CD4-positive, alpha-beta T cell treated with Interleukin-12 subunit alpha and Interleukin-12 subunit beta, for 1 hour (primary cell): ENCODE results near the gene STAC2.

Experiments used
- DNase-seq: peaks from one replicate; pipeline ENCODE4 v3.0.0-alpha.2; 2020

STAC2 gene

DNA sequence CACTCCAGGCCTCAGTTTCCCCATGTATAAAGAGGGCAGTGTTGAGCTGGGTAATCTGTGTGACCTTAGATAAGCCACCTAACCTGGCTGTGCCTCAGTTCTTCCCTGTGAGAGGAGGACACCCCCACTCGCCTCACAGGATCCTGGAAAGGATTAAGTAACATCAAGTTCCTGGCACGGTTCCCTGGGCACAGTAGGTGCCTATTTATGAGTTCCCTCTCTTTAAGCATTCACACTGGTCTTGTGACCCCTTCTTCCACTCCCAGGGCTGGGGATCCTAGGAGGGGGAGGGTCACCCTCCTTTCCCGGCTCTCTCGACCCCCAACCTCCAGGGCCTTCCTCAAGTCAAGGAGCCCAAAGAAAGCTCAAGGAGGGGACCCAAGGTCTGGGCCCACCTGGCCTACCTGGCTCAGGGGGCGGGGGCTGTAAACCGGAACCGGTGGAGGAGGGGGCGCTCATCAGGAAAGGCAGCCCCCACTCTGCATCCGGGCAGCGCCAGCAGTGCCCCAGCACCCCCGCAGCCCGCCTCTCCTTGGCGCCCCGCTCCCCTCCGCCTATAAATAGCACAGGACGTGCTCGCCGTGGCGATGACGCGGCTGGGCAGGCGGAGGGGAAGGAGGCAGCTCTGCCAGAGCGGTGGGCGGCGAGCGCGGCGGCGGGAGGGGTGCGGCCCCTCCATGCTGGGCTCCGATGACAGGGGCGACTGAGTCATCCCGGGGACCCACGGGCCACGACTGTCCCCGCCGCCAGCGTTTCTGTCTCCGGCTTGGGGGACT lies 16.2 kb downstream of the STAC2 start:
- peak; percentile 76 for DNase-seq

DNA sequence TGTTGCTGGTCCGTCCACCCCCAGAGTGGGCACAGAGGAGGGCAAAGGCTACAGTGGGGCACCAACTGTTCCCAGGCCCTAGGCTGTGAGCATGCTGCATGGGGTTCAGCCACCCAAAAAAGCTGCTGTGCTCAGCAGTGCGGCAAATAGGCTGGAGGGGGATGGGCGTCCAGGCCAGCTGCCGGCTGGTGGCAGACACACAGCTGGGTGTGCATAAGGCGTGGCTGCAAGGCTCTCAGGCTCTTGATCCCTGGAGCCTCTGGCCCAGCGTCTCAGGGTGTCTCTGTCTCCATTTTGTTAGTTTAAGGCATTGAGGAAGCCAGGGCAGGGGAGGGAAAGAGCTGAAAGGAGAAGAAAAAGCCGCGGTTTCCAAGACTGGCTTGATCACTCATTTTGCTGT lies 16.9 kb downstream of the STAC2 start:
- DNase-seq, result no peak

DNA sequence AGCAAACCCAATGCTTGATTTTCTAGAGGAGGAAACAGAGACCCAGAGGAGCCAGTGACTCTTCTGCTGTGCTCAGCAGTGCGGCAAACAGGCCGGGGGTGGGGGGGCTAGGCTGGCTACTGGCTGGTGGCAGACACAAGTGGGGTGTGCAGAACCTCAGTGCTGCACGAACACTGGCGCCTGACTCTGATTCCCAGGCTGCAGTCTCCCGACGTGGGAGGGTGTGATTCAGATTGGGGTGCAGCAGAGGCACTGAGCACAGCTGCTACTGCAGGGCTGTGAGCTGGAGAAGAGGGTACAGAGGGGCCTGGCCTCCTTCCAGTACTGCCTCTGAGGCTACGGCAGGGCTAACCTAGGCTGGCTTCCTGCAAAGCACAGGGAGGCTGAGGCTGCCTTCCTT lies 17.6 kb downstream of the STAC2 start:
- no peak for DNase-seq

- no peak for DNase-seq
Measured at GRCh38 chr17:39205112-39205526, 20.6 kb downstream of the STAC2 start.

GRCh38 chr17:39204245-39204644 lies 21.5 kb downstream of the STAC2 start:
- no peak for DNase-seq

- DNase-seq, result no peak
Measured at GRCh38 chr17:39200957-39201510, 24.7 kb downstream of the STAC2 start.

DNA sequence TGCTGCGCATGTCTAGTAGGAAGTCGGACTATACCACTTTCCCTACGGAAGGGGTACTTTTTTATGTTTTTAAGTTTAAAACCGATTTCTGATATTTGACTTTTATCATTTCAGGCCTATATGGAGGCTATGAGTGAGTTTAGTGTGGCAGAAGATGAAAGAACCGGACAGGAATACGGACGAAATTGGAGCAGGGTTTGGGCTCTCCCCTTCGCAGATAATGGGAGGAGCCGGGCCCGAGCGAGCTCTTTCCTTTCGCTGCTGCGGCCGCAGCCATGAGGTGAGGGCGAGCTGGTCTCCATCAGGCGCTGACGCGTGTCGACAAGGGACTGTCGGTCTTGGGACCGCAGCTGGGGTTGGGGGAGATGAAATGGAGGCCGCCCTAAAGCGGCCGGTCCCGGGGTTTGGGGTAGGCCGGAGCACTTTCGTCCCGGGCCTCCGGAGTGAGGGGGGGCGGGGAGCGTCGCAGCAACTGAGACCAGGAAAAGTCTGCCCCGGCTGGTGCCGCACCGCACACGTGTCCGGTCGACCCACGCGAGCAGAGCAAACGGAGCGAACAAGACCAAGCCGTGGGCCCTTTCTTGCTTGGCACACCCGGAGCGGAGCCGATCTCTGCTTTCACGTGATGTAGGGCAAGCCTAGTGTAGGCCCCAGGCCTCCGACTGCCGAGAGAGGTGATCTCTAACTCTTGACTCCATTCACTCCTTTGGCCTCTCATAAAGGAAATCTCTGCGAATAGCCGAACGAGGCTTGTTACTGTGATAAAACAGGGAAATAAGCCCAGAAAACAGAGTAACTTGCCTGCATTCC lies 25.5 kb downstream of the STAC2 start, which contains the start of gene RPL19:
Gene RPL19 (plus strand): TSS at position 214 of the 810 bp plus-strand sequence. CDS start 62 bp downstream, at position 276.
- no peak for DNase-seq

- DNase-seq, result peak; percentile 92
Measured at GRCh38 chr17:39199820-39200069, 26.0 kb downstream of the STAC2 start.

- no peak for DNase-seq
Measured at GRCh38 chr17:39198186-39198566, 27.6 kb downstream of the STAC2 start.

- peak; percentile 70 for DNase-seq
Measured at GRCh38 chr17:39197380-39198185, 28.2 kb downstream of the STAC2 start, which contains the start of gene CACNB1. Gene CACNB1, minus strand, starts transcription at chr17:39197669. Its CDS starts 174 bp downstream, at chr17:39197495.

DNA sequence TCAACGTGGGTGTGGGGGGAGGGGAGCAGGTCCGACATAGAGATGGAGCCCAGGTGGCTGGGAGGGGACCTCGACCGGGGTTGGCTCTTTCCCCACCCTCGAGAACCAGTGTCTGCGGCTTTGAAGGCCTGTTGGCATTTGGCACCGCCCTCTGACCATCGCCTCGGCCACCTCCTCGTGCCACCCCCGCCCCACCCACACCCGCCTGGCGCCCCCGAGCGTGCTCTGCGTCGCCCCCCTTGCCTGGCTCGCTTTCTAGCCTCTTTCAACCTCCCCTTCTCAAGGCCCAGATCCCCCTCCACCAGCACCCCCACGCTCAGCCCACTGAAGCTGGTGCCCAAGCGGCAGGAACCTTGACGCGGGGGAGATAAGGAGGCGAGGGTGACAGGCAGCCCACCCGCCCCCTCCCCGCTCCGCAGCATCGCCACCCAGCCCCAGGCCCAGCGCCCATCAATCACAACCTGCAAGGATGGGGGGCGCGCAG lies 28.9 kb downstream of the STAC2 start:
- DNase-seq, result peak; percentile 21

DNA sequence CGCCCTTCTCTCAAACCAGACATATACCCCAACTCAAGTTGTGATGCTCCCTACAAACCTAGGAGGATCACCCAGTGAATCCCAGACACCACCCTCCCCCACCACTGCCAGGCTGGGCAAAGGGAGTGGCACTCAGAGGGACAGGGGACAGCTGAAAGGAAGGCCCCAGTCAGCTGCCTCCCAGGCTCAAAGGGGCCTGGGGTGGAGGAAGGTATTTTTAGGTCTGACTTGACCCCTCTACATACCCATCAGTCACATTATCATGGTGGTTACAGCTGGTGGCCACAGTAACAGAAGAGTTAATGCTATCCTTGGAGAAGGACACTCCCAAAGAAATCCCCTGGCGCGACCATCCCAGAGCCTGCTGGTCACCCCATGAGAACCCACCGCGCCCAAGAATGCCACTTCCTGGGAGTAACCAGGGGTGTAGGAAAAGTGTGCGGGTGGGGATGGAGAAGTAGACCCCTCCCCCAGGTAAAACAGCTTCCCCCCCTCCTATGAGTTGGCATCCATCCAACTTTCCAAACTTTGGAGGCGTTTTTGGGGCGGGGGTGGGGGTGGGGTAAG lies 29.4 kb downstream of the STAC2 start:
- DNase-seq, result no peak

GRCh38 chr17:39195568-39196160 lies 30.1 kb downstream of the STAC2 start:
- peak; percentile 45 for DNase-seq

DNA sequence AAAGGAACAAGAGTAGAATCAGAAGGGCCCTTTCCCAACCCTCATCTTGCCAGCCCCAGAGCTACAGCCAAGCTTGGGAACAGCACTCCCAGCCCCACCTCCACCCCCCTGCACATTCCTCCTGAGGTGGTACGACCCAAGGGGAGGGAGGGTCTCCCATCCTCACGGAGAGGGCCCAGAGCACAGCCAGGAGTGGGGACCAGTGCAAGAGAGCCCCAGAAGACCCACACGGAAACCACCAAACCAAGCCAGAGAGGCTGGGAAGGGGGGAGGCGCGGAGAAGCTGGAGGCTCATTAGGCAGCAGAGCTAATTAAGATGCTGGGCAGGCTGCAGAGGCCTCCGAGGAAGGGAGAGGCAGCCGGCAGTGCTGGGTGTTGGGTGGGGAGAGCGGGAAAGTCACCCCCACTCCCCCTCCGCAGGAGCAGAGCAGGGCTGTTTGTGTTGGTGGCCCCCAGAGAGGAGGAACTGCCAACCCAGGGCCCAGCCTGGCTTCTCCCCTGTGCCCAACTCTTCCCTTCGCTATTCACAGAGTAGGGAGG lies 30.7 kb downstream of the STAC2 start:
- DNase-seq, result no peak

- no peak for DNase-seq
Measured at GRCh38 chr17:39194089-39194984, 31.4 kb downstream of the STAC2 start.

DNA sequence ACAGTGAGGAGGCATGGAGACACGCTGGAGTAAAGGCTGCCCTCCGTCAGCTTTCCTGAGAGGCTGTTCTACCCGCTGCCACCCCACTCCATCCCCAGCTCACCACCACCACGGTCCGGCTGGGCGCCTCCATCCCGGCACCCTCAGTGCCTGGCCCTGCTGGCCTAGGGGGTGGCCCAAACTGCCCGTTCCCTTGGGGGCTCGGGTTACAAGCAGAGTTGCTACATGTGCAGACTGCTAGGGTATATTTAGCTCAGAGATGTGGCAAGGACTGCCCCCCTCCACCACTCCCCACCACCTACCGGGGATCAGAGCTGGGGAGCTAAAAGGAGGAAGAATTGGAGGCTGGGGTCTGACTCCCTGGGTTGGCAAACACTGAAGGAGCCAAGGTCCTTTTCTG lies 32.4 kb downstream of the STAC2 start:
- DNase-seq, result no peak

- no peak for DNase-seq
Measured at GRCh38 chr17:39192901-39193300, 32.8 kb downstream of the STAC2 start.

DNA sequence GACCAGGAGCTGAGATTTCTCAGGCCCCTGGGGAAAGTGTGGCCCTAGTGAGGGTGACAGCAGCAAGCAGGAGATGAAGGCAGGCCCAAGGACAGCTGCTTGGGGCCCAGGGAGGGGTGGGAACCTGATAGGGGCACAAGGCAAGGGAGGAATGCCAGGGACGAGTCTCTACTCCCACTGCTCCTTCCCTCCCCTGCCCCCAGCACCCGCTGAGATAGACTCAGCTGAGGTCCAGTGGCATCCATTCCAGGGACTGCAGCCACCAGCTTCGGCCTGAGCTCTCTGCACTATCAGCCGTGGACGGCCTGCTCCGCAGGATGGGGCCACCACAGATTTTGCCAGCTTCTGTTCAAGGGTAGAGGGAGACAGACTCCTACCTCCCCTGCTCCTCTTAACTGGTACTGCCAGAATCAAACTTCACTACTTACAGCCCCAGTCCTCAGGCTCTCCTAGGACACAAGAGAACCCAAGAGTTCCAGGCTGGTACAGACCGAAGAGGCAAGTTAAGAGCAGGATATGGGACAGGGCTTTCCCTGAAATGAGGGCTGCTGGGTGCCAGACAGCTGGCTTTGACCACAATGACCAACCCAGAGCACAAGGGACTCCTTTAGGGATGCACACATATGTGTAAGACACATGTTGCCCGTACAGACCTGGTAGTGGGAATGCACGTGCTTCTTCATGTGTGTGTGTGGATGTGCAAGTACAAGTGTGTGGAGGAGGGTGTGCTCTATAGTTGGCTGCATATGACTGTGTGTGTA lies 33.8 kb downstream of the STAC2 start:
- DNase-seq, result no peak

- DNase-seq, result no peak
Measured at GRCh38 chr17:39187152-39187830, 38.5 kb downstream of the STAC2 start.
